ENCODE results near the gene SUCO.
A peak's percentile ranks its signal among the peaks of the same experiment; 100 is the strongest.

The SUCO gene

DNA sequence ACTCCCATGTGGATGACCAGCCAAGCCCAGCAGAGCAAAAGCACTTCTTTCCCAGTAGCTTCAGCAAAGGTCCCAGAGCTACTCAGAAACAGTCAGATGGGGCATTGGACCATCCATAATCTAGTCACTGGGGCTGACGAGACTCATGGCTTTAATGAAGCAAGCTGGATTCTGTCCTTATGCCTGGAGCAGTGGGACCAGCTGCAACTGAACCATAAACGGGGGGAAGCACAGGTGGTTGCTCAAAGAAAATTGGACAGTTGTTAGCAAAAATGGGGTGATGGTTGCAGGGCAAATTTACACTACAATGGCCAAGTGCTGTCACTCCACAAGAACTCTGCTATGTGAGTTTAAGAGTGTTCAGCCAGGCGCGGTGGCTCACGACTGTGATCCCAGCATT is 108.5 kb downstream of the SUCO start:
- TF ChIP-seq, protein P1, sequence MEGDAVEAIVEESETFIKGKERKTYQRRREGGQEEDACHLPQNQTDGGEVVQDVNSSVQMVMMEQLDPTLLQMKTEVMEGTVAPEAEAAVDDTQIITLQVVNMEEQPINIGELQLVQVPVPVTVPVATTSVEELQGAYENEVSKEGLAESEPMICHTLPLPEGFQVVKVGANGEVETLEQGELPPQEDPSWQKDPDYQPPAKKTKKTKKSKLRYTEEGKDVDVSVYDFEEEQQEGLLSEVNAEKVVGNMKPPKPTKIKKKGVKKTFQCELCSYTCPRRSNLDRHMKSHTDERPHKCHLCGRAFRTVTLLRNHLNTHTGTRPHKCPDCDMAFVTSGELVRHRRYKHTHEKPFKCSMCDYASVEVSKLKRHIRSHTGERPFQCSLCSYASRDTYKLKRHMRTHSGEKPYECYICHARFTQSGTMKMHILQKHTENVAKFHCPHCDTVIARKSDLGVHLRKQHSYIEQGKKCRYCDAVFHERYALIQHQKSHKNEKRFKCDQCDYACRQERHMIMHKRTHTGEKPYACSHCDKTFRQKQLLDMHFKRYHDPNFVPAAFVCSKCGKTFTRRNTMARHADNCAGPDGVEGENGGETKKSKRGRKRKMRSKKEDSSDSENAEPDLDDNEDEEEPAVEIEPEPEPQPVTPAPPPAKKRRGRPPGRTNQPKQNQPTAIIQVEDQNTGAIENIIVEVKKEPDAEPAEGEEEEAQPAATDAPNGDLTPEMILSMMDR (conservative IDR thresholded peaks at IDR 0.05; ENCODE audit: control insufficient read depth, insufficient read depth, low read depth, low read length): no peak
- no peak for DNase-seq (ENCODE audit: low read depth)
- no peak overlapping the region for H3K4me3 ChIP-seq (ENCODE audit: control insufficient read depth, low read depth, low read length)

DNA sequence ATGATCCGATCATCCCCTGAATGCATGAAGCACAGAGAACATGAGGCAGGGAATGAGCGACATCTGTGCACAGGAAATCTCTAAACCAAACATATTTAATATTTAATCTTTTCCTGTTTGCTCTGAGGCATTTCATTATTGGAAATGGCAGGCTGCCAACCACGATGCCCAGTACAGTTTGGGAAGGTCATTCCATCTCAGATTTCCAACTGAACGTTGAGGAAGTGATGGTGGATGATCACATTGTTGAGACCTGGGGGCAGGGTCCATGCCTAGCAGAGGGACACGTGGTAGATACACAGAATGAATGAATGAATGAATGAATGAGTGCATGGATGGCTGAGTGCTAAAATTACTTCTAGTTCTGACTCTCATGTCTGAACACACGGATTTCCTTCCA is 110.0 kb downstream of the SUCO start:
- peak; percentile 25 for DNase-seq (ENCODE audit: low read depth)
- no peak overlapping the region for H3K4me3 ChIP-seq (ENCODE audit: control insufficient read depth, low read depth, low read length)

DNA sequence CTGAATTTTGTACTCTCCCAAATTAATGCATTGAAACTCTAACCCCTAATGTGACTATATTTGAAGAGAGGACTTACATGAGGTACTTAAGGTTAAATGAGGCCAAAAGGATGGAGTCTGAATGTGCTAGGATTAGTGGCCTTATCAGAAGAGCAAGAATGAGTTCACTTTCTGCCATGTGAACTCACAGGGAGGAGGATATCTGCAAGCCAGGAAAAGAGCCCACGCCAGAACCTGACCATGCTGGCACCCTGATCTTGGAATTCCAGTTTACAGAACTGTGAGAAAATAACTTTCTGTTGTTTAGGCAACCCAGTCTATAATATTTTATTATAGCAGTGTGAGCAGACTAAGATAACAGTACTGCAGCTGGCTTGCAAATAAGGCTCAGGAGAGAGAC is 113.7 kb downstream of the SUCO start:
- TF ChIP-seq, protein P1 (conservative IDR thresholded peaks at IDR 0.05; ENCODE audit: control insufficient read depth, insufficient read depth, low read depth, low read length): no peak
- H3K4me3 ChIP-seq (ENCODE audit: control insufficient read depth, low read depth, low read length): no peak overlapping the region
- no peak for DNase-seq (ENCODE audit: low read depth)

More for the DNA sequence above, 110.0 kb downstream of the SUCO start:
- TF ChIP-seq, protein P1 (conservative IDR thresholded peaks at IDR 0.05; ENCODE audit: control insufficient read depth, insufficient read depth, low read depth, low read length): no peak

DNA sequence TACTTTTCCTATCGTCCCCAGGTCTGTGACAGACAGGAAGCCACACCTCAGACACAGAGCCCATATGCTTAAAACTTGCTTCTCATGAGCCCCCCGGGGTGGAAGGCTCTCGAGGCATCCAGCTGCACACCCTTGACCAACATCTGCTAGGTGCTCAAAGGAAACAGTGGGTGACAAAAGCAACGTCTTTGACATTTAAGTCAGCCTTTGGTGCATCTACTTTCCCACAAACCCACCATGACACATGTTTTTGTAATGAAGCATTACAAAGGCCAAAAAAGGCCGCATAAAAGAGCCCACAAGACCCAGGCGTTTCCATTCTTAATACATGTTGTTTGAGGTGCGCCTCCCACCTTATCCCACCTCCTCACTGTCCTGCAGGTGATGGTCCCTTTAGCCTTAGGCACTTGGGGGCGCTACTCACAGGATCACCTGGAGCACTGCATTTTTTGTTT is 114.2 kb downstream of the SUCO start:
- no peak for DNase-seq (ENCODE audit: low read depth)
- TF ChIP-seq, protein P1 (conservative IDR thresholded peaks at IDR 0.05; ENCODE audit: control insufficient read depth, insufficient read depth, low read depth, low read length): no peak
- H3K4me3 ChIP-seq (ENCODE audit: control insufficient read depth, low read depth, low read length): no peak overlapping the region

DNA sequence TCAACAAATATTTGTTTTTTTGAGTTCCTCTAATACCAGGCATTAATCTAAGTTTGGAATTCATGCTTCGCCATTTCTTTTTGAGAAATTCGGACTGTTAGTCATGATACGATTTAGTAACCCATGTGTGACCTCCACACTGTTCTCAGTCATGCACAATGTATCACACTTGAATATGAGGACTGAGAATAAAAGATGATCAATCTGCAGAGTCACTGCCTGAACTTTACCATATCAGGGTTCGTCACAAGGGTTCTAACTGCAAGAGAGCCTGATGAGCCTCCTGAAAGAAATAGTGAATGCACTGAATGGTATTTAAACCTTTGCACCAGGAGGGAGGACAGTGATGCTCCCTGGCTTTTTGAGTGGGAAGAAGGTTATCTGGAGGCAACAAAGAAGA is 115.0 kb downstream of the SUCO start:
- no peak overlapping the region for H3K4me3 ChIP-seq (ENCODE audit: control insufficient read depth, low read depth, low read length)
- TF ChIP-seq, protein P1 (conservative IDR thresholded peaks at IDR 0.05; ENCODE audit: control insufficient read depth, insufficient read depth, low read depth, low read length): no peak
- DNase-seq (ENCODE audit: low read depth): peak; percentile 67

DNA sequence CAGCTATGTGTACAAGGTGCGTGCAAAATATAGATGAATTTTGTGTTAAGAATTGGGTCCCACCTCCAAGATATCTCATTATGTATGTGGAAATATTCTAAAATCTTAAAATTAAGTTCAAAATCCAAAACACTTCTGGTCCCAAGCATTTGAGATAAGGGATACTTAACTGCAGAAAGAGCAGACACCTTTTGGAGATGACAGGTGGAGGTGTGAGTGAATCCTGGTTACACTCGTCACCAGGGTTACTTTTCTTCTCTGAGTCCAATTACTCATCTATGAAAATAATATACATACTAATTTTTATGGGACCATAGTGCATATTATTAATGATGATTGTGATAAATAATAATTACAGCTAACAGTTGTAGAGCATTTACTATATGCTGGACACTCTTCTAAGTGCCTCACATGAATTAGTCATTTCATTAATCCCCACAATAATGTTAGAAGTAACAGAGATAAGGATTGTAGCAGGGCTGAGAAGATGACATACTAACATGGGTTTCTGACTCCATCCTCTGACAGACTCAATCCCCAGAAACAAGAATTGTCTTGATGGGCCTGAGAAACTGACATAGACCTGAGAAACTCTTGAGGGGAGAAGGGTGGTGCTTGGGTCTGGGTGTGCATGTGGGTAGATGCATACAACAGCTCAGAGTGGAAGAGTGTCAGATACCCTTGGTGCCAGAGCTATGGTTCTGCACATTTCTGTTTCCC is 117.7 kb downstream of the SUCO start:
- TF ChIP-seq, protein P1 (conservative IDR thresholded peaks at IDR 0.05; ENCODE audit: control insufficient read depth, insufficient read depth, low read depth, low read length): no peak
- no peak overlapping the region for H3K4me3 ChIP-seq (ENCODE audit: control insufficient read depth, low read depth, low read length)
- DNase-seq (ENCODE audit: low read depth): no peak

All from fibroblast of mammary gland (primary cell).